LHCN-M2 (cell line): Measurements from ENCODE around the gene CFAP97. TPM values are rescaled to one million over a fixed set of nuclear protein-coding genes. Genes with fewer than 3 reads are reported as not detected.
"Not testable (repeated sequence)": the region's sequence is repeated elsewhere in the genome, so short reads cannot be mapped to it uniquely, and the experiment has no call there.

Experiments used
- DNase-seq: peaks from one replicate; pipeline ENCODE4 v3.0.0-alpha.2; 2012; ENCODE audit warnings: low read depth
- total RNA-seq: library from RNA; depleted of rRNA; stranded (reverse); fragments of >200 nt; gene quantifications from 2 replicates; pipeline ENCODE4 v1.2.3, GENCODE V29; 2014

The CFAP97 gene
- total RNA-seq, 1 experiment from 2014 or later, result 47.4 TPM

GRCh38 chr4:185142912-185143600 is 60.7 kb downstream of the CFAP97 start, which contains the start of gene SLC25A4:
Gene SLC25A4, plus strand, starts transcription at chr4:185143266. Its CDS starts 107 bp downstream, at chr4:185143373.
- peak; percentile 64 for DNase-seq

- peak; percentile 7 for DNase-seq
Observed at GRCh38 chr4:185142564-185142911, 61.3 kb downstream of the CFAP97 start.

DNA sequence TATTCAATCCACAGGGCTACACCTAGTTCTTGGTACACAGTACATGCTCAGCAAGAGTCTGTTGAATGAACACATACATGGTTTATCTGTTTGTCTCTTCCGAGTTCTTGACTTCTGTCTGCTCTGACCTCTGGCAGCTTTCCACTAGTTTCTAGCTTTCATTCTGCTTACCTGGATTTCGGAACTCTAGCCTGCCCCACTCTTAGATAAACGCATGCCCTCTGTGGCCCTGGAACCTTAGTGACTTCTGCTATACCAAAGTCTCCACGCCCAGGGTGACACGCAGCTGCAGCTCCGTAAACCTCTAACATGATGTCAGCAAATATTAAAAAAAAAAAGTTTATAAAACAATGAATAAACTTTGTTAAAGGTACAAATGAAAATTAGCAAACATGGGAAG is 62.0 kb downstream of the CFAP97 start:
- DNase-seq, result no peak

GRCh38 chr4:185139736-185140135 is 64.1 kb downstream of the CFAP97 start:
- DNase-seq, result peak; percentile 34

DNA sequence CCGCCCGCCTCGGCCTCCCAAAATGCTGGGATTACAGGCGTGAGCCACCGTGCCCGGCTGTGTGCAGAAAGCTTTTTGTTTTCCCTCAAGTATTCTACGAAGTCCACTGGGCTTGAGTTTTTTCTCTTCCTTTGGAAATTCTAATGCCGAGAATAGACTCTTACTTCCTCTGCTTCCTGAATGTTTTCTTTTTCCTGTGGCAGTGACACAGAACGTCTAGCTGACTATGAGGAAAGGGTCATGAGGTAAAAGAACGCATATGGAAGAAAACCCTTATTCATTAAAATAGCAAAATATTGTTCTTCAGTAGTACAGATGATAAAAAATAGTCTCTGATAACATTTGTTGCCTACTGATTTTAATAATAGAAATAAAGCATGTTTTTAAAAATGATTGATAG is 65.6 kb downstream of the CFAP97 start:
- no peak for DNase-seq

DNA sequence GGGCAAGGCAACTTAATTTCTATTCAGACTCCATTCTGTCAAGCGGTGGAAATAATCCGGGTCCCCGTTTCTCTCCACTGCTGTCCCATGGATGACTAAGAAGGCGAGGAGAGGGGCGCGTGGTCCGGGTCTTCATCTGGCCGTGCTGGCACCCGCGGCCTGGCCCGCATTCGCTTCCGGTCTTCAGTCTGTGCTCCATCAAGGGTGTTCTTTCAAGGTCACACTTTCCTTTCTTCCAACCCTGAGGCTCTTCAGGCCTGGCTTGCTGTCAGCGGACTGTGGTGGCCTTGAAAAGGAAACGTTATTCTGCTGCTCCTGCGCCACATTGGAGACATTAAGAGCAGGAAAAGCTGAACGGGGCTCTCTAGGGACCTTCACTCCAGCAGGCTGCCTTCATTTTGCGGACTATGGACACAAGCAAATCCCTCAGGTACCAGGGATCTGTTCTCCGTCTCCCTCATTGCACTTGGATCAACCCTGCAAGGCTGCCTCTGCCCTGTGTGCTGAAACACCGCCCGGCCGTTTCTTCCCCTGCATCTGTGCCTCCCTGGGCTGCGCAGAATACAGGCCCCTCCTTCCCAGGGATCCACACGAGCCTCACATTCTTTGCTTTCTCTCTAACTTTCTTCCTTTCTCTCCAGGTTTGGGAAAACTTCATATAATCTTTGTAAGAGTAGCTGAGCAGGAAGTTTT is 66.4 kb downstream of the CFAP97 start:
- no peak for DNase-seq

- DNase-seq, result peak; percentile 44
Observed at GRCh38 chr4:185134307-185134869, 69.4 kb downstream of the CFAP97 start.

- DNase-seq, result no peak
Observed at GRCh38 chr4:185128272-185129119, 75.3 kb downstream of the CFAP97 start.

GRCh38 chr4:185127021-185127925 is 76.5 kb downstream of the CFAP97 start:
- no peak for DNase-seq

DNA sequence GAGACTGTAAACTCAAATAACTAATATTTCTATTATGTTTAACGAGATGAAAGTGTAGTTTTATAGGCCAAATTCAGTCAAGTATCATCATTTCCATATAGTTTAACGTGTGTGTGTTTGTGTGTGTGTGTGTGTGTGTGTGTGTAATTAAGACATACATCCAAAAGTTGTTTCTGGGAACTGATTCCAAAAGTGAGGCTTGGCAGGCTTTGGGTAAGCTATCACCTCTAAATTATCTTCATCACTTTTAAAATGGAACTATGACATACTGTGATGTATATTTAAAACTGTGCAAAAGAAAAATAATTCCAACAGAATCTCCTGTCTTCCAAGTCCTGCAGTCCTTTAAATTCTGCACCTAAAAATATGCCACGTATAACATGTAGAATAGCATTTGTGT is 79.8 kb downstream of the CFAP97 start:
- no peak for DNase-seq

- no peak for DNase-seq
Observed at GRCh38 chr4:185122681-185123345, 81.0 kb downstream of the CFAP97 start.

GRCh38 chr4:185120631-185120946 is 83.2 kb downstream of the CFAP97 start:
- no peak for DNase-seq

DNA sequence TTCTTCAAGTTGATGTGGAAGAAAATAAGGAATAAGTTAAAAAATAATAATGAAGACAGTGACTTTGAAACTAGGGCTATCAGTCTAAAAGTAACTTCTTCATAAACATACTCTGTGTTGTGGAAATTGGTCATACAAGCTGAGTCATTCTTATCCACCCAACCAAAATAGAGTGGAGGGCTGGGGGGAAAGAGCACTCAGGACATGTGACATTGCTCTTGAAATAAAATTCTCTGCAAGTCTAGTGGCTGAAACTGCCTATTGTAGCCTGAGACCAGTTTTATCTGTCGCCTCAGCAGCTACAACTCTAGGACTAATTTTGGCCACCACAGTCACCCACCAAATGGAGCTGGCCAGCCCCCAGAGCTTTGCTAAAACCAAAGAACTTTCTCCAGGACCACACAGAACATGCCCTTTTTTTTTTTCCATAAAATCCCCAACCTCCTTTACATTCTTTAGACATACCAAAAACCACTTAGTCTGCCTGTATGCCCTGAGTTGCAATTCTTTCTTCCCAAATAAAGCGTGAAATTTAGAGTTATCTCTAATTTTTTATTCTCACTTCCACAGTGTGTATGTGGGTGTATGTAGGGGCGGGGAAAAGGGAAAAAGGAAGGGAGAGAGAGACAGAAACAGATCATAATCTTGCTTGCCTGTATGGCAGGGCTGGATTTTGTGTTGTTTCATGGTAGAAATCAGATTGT is 83.7 kb downstream of the CFAP97 start:
- no peak for DNase-seq

DNA sequence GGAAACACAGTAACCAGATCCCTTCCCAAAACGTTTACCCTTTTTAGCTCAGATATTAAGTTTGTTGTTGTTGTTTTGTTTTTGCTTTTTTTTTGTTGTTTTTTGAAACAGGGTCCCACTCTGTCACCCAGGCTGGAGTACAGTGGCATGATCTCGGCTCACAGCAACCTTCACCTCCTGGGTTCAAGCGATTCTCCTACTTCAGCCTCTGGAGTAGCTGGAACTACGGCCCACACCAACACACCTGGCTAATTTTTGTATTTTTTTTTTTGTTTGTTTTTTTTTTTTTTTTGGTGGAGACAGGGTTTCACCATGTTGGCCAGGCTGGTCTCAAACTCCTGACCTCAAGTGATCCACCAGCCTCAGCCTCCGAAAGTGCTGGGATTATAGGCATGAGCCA is 84.3 kb downstream of the CFAP97 start:
- not testable (repeated sequence) for DNase-seq

DNA sequence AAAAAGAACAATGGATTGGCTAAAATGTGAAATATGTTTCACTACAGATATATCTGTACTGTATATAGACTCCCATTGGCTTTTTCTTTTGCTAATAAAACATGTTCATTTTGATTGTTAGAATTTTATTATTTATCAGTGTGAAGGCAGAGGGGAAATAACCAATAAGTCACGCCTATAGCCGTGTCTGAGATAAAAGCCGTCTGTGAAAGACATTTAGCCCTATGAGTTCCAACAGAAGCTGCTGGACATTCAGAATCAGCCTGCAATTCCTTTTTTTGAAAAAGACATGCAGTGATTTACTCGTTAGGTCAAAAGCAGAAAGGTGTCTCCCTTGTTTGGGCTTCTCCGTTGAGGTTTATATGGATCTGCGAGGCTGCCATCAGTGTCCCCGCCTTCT is 84.9 kb downstream of the CFAP97 start:
- no peak for DNase-seq

DNA sequence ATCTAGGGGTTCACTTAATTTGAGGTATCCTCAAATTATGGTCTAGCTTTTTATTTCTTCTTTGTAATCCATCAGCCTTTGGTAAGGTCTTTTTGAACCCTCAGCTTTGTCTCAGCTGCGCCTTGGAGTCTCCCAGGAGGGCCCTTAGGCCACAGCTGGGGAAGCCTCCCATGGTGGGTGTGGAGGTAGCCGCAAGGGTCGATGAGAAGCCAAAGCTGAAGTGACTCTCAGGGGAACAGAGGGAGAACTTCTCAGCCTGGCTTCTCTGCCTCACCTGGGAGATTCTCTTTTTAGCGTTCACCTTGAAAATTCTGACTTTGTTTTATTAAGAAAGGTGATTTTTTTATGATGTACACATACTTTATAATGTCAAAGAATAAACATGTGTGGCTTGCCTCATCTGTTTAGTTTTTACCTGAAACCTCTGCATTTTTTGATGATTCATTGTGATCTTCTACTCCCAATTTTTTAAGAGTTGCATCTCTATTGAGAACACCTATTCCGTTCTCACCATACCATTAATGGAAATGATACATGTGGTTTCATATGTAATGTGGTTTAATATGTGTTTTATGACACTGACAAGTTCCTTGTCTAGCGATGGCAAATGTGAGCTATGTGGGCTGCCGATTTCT is 86.4 kb downstream of the CFAP97 start:
- DNase-seq, result no peak

GRCh38 chr4:185115827-185116232 is 88.0 kb downstream of the CFAP97 start:
- DNase-seq, result peak; percentile 73

- no peak for DNase-seq
Observed at GRCh38 chr4:185113340-185113739, 90.5 kb downstream of the CFAP97 start.

DNA sequence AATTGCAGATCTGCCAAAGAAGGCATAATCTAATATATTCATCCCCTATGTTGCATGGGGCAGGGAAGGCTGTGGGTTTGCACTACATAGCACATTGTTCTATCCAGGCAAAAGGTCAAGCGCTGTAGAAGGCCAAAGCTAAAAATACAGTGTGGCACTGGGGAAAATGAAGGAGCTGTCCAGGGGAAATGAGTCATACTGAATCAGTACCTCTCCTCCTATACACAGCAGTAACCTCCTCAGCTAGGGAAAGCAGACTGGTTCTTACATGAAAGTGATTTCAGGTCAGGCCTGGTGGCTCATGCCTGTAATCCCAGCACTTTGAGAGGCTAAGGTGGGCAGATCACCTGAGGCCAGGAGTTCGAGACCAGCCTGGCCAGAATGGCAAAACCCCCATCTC is 91.7 kb downstream of the CFAP97 start:
- peak; percentile 94 for DNase-seq
